ENCODE results near the gene VSTM2L.

The VSTM2L gene

GRCh38 chr20:37986873-37987601 lies 84.1 kb downstream of the VSTM2L start:
- peak; percentile 79 for DNase-seq (ENCODE audit: low read depth, low spot score)

- DNase-seq (ENCODE audit: low read depth, low spot score) = peak; percentile 27
Measured at GRCh38 chr20:37987602-37988290, 84.8 kb downstream of the VSTM2L start.

GRCh38 chr20:37988306-37988954 lies 85.5 kb downstream of the VSTM2L start:
- DNase-seq (ENCODE audit: low read depth, low spot score) = no peak

DNA sequence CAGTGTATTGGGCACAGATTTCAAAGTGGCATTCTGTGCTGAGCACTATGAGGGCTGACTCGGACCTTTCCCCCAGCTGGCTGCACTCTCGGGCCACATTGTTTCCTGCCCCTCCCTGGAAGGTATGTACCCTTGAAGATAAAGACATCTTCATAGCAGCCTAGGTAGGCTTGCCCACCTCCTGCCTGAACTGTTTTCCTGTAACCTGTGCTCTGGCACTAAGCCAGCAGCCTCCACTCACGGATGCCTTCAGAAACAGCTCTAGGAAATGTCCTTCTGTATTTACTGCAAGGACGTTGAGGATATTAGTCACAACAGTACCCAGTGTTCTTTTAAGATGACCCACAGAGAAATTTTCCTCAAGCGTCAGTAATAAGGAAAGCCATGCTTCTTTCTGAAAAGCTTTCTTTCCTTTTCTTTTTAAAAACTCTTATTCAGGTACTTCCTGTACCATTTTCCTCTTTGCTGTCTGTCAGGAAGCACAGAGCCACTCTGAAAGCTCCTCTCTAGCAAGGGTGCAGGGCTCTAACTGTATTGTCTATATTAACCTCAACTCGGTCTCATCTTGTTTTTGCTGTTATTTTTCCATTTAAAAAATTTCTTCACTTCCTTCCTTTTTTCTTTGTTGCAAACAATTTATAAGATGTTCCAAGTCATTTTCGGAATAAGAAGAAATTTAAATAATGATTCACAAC lies 86.8 kb downstream of the VSTM2L start:
- no peak for DNase-seq (ENCODE audit: low read depth, low spot score)

DNA sequence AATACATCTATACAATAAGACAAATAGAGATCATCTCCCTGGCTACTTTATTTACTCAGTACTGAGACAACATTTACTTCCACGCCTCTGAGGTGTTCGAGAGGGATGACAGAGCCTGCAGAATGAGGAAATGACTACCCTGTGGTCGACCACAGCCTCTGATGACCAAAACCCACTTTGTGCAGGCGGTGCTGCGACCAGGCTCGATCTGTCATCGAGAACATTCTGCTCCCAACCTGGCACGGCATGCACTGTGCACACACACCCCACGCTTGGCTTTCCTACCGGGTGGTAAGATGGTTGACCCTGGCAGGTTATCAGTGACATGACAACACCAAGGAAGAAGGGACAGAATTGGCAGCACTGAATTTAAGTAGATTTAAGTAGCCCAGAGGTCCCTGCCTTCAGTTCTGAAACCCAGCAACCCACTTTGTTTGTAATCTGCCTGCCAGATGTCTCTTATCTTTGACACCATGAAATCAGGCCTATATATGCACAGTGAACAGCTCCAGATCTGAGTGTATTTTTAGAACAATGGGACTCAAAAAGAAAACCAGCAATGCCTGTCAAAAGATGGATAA lies 87.7 kb downstream of the VSTM2L start:
- DNase-seq (ENCODE audit: low read depth, low spot score) = no peak

- DNase-seq (ENCODE audit: low read depth, low spot score) = no peak
Measured at GRCh38 chr20:37991157-37991866, 88.4 kb downstream of the VSTM2L start.

GRCh38 chr20:37991908-37992307 lies 89.0 kb downstream of the VSTM2L start:
- no peak for DNase-seq (ENCODE audit: low read depth, low spot score)

DNA sequence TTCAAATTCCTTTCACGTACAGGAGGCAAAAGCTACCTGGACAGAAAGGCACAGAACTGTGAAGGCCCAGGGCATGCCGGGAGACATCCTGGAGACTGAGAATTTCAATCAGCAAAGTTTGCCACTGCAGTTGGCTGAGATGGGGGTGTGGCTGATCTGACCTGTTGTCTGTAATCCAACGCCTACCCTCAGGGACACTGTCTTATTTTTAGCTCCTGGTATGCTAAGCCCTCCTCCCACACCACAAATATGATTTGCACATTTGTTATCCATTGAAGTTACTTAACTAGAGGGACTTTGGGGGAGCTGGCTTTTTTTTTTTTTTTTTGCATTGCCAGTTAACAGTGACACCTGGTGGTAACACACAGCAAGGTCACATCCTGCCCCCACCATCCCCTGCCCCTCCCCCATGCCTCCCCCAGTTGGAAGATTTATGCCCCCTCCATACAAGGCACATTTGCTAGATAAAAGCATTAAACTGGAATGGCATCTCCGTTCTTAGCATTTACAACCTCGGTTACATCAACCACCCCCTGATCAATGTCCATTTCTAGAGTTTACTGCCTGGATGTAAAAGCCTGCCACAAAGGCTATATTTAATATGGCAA lies 90.0 kb downstream of the VSTM2L start:
- DNase-seq (ENCODE audit: low read depth, low spot score) = peak; percentile 41

DNA sequence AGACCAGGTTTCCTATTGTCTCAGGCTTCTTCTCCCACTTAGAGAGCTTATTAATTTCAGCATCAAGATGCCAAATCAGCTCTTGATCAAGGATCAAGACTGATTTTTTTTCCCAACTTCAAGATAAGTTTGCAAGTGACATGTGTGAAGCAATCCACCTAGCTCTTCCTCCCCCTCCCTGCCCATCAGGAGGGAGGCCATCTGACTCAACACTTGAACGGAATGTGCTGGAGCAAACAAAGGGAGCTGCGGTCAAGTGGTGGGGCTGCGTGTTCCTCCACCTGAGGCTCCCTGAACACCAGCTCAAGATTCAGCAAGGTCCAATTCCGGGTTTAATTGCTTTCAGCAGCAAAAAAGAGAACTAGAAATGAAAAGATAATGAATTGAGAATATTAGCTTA lies 91.6 kb downstream of the VSTM2L start:
- no peak for DNase-seq (ENCODE audit: low read depth, low spot score)
